Prostate gland (tissue), 2 donors: ENCODE data around the gene CFAP46. TPM values are rescaled to one million over a fixed set of nuclear protein-coding genes. Genes with fewer than 3 reads are reported as not detected.

ENCODE experiments used
- DNase-seq: peaks from one replicate; pipeline ENCODE4 v3.0.0-alpha.2; 2019; ENCODE audit warnings: low spot score
- H3K27ac ChIP-seq, 2 donors: fragments of 200-600 bp; sonication (generic); 2 replicates each; pipeline ENCODE4 v1.5.1; 2017 to 2019
- H3K27me3 ChIP-seq: fragments of 200-600 bp; sonication (generic); replicated peaks from 2 replicates; pipeline ENCODE4 v1.5.1; 2019; ENCODE audit not compliant: insufficient read depth
- H3K36me3 ChIP-seq, 2 donors: fragments of 200-600 bp; sonication (generic); 1 replicate in 1 of 2; 2 replicates in 1 of 2; pipeline versions ENCODE4 v1.5.1 to v1.8.1; 2017 to 2019
- H3K4me1 ChIP-seq: fragments of 200-600 bp; sonication (generic); replicated peaks from 2 replicates; pipeline ENCODE4 v1.5.1; 2019
- H3K4me3 ChIP-seq, 2 donors: fragments of 200-600 bp; sonication (generic); 2 replicates each; pipeline ENCODE4 v1.5.1; 2017 to 2019
- H3K9me3 ChIP-seq: fragments of 200-600 bp; sonication (generic); 2 replicates; pipeline ENCODE4 v1.5.1; 2017
- CTCF ChIP-seq, 4 experiments: fragments of 200-600 bp in 2 of 4; fragments of 450-650 bp in 2 of 4; sonication (generic) in 2 of 4; IDR thresholded peaks; 1 replicate in 3 of 4; 2 replicates in 1 of 4; pipeline ENCODE4 v1.5.1; 2016 to 2019; ENCODE audit warnings: antibody characterized with exemption in 4 of 4, mild to moderate bottlenecking in 2 of 4, moderate library complexity in 2 of 4
- POLR2A ChIP-seq: fragments of 450-650 bp; IDR thresholded peaks from one replicate; pipeline ENCODE4 v1.6.1; 2016; ENCODE audit warnings: antibody characterized with exemption, mild to moderate bottlenecking
- POLR2AphosphoS5 ChIP-seq: sonication (generic); formaldehyde crosslinking; IDR thresholded peaks from one replicate; pipeline ENCODE4 v1.6.1; 2017; ENCODE audit warnings: antibody characterized with exemption
- WGBS: methylation state at CpG from one replicate; pipeline ENCODE4 v1.1.5; 2018; 5-methylcytosine and 5-hydroxymethylcytosine counted together
- intact Hi-C: fragments of 100-400 bp; cut with DNase I; formaldehyde crosslinking; loops from one replicate; pipeline ENCODE4 v1.14.2; 2022
- total RNA-seq, 2 donors: library from RNA; depleted of rRNA; stranded (reverse); fragments of >200 nt; gene quantifications; one replicate each; pipeline ENCODE4 v1.1.0, GENCODE V29; 2016

CFAP46 gene
- total RNA-seq, 2 donors from 2014 or later, result 1.4 to 9.3 TPM

DNA sequence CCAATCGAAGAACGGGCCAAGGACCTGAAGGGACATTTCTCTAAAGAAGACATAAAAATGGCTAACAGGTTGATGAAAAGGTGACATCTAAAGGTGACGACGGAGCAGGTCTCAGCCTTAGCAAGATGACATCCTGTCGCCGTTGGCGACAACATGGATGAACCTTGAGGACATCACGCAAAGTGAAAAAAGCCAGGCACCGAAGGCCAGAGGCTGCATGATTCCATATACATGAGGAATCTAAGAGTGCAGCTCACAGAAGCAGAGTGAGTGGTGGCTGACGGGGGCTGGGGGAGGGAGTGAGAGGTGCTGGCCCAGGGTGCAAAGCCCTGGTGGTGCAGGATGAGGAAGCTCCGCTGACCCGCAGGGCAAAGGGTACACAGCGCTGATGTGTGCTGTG is 122.3 kb downstream of the CFAP46 start:
- no peaks in the 10 kb centered on the region for H3K4me1 ChIP-seq
- DNase-seq, result no peak

DNA sequence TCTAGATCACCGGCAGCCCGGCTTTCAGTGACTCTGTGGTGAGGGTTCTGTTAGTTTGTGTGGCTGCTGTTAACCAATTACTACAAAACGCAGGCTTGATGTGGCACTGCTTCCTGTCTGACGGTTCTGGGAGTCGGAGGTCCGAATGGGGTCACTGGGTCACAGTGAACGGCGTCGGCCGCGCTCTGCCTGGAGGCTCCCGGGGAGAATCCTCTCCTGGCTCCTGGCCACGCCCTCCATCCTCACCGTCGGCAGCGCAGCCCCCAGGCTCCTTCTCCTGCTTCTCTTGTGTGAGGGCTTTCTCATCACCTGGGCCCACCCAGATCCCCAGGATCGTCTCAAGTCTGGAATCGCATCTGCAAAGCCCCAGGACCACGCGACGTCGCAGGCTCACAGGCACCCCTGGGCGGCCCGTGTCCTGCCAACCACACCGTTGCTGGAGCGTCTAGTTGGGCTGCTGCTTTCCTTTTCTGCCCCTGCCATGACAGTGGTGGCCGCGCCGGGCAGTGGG is 124.6 kb downstream of the CFAP46 start:
- H3K4me1 ChIP-seq, result no peaks in the 10 kb centered on the region
- intact Hi-C loops, result no loop called here
- no peaks in the 10 kb centered on the region for H3K9me3 ChIP-seq
- H3K27ac ChIP-seq, result no peak overlapping the region
- H3K36me3 ChIP-seq, result no peaks in the 10 kb centered on the region
- H3K4me3 ChIP-seq, result no peak overlapping the region
- no peak for DNase-seq
- H3K27me3 ChIP-seq, result peaks cover 4% of the 10 kb centered on the region
- WGBS, result 85% methylated on average over 29 of the region's 29 CpGs
- TF ChIP-seq CTCF (IDR thresholded peaks at IDR 0.05), result no peak
- no peak for TF ChIP-seq POLR2AphosphoS5
- no peak for TF ChIP-seq POLR2A

More for the DNA sequence above, 122.3 kb downstream of the CFAP46 start:
- WGBS, result 89% methylated on average over 13 of the region's 13 CpGs
- H3K27me3 ChIP-seq, result peaks cover 4% of the 10 kb centered on the region
- no peak overlapping the region for H3K27ac ChIP-seq
- no peaks in the 10 kb centered on the region for H3K9me3 ChIP-seq
- H3K36me3 ChIP-seq, result no peaks in the 10 kb centered on the region
- intact Hi-C loops, result no loop called here
- TF ChIP-seq POLR2A (no peak), CTCF (IDR thresholded peaks at IDR 0.05) (no peak), POLR2AphosphoS5 (no peak)
- no peak overlapping the region for H3K4me3 ChIP-seq

DNA sequence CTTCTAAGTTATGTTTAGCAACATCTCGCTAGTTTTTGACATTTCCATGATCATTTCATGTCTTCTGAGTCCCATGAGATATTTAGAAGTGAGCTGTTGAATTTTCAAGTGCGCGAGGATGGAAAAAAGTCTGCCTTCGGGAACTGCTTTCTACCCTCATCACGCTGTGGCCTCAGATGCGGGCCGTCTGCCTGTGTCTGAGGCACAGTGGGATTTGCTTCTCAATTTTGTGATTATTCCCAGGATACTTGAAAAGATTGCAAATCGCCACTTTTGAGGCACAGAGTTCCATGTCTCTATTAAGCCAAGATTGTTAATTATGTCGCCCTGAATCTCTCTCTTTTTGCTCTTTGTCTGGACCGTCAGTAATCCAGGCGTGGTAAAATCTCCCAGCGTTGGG is 125.7 kb downstream of the CFAP46 start:
- Histone ChIP-seq H3K27me3 (peaks cover 4% of the 10 kb centered on the region), H3K4me1 (no peaks in the 10 kb centered on the region), H3K9me3 (no peaks in the 10 kb centered on the region), H3K4me3 (no peak overlapping the region), H3K36me3 (no peaks in the 10 kb centered on the region), H3K27ac (no peak overlapping the region)
- intact Hi-C loops, result no loop called here
- WGBS, result 79% methylated on average over 12 of the region's 12 CpGs
- TF ChIP-seq POLR2AphosphoS5 (no peak), POLR2A (no peak), CTCF (IDR thresholded peaks at IDR 0.05) (no peak)
- no peak for DNase-seq

DNA sequence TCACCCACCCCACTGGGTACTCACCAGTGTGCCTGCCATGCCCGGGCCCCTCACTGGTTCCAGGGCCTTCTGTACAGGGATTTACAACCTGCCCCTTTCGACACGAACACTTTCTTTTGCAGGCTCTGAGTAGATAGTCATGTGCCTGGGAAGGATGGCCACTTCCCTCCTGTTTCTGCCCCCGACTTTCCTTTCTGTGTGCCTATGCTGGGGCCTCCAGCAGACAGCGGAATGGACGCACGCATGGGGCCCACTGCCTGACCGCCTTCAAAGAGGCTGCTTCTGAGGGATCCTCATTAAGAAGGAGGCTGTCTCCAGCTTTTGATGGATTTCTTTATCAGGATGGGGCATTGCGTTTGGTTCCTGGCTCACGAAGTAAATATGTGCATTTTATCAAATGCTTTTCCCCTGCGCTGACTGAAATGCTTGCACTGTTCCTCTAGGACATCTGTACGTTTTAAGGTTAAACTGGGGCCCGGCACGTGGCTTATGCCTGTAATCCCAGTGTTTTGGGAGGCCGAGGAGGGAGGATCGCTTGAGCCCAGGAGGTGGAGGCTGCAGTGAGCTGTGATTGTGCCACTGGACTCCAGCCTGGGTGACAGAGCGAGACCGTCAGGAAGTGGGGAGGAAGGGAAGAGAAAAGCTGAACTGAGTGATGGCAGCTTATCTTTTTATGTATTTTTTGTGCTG is 127.1 kb downstream of the CFAP46 start:
- Histone ChIP-seq H3K4me3 (no peak overlapping the region), H3K36me3 (no peaks in the 10 kb centered on the region), H3K27ac (no peak overlapping the region), H3K27me3 (peaks cover 9% of the 10 kb centered on the region), H3K9me3 (no peaks in the 10 kb centered on the region), H3K4me1 (no peaks in the 10 kb centered on the region)
- 80% methylated on average over 18 of the region's 18 CpGs for WGBS
- DNase-seq, result no peak
- intact Hi-C loops, result no loop called here
- TF ChIP-seq POLR2A (no peak), POLR2AphosphoS5 (no peak), CTCF (IDR thresholded peaks at IDR 0.05) (no peak)

GRCh38 chr10:132814469-132814856 is 127.9 kb downstream of the CFAP46 start:
- H3K4me3 ChIP-seq, result no peak overlapping the region
- intact Hi-C loops, result no loop called here
- TF ChIP-seq POLR2AphosphoS5, result no peak
- TF ChIP-seq POLR2A, result no peak
- TF ChIP-seq CTCF (IDR thresholded peaks at IDR 0.05), result no peak
- 76% methylated on average over 16 of the region's 16 CpGs for WGBS
- no peaks in the 10 kb centered on the region for H3K4me1 ChIP-seq
- no peaks in the 10 kb centered on the region for H3K36me3 ChIP-seq
- H3K27ac ChIP-seq, result no peak overlapping the region
- H3K9me3 ChIP-seq, result no peaks in the 10 kb centered on the region
- H3K27me3 ChIP-seq, result peaks cover 9% of the 10 kb centered on the region
- no peak for DNase-seq
